Endothelial cell of umbilical vein (primary cell): ENCODE results near the gene CPA2.

Experiments
- EZH2 ChIP-seq: IDR thresholded peaks from 2 replicates; pipeline ENCODE4 v1.6.1; 2012; ENCODE audit warnings: borderline replicate concordance, low read depth, mild to moderate bottlenecking, moderate library complexity, low read length, inconsistent platforms; ENCODE audit not compliant: severe bottlenecking
- GATA2 ChIP-seq: IDR thresholded peaks from 2 replicates; pipeline ENCODE4 v1.7.0; 2011; ENCODE audit warnings: low read depth, mild to moderate bottlenecking, moderate library complexity, mixed read lengths, low read length; ENCODE audit not compliant: insufficient read length, insufficient read depth
- POLR2A ChIP-seq: IDR thresholded peaks from 2 replicates; pipeline ENCODE4 v1.6.1; 2012; ENCODE audit warnings: low read depth, mild to moderate bottlenecking, control low read depth, low read length
- POLR2AphosphoS5 ChIP-seq: IDR thresholded peaks from 2 replicates; pipeline ENCODE4 v1.6.1; 2012; ENCODE audit warnings: low read depth, mild to moderate bottlenecking, control low read depth, low read length, moderate library complexity; ENCODE audit not compliant: insufficient read depth
- TF ChIP-seq, protein P1 (sequence below), 2 donors: IDR thresholded peaks; 1 replicate in 1 of 2; 2 replicates in 1 of 2; pipeline ENCODE4 v1.5.1; 2011; ENCODE audit warnings: low read length in 2 of 2, mild to moderate bottlenecking in 2 of 2, moderate library complexity in 2 of 2, control low read depth in 1 of 2, inconsistent platforms in 1 of 2, low read depth in 1 of 2; ENCODE audit not compliant: insufficient read depth in 1 of 2; ENCODE audit errors: extremely low read depth in 1 of 2
- TF ChIP-seq, protein P2 (sequence below): IDR thresholded peaks from 2 replicates; pipeline ENCODE4 v1.6.1; 2011; ENCODE audit not compliant: insufficient read depth, insufficient read length

GRCh38 chr7:130338233-130338632 lies 71.6 kb downstream of the CPA2 start:
- no peak for TF ChIP-seq GATA2
- TF ChIP-seq, protein P1, sequence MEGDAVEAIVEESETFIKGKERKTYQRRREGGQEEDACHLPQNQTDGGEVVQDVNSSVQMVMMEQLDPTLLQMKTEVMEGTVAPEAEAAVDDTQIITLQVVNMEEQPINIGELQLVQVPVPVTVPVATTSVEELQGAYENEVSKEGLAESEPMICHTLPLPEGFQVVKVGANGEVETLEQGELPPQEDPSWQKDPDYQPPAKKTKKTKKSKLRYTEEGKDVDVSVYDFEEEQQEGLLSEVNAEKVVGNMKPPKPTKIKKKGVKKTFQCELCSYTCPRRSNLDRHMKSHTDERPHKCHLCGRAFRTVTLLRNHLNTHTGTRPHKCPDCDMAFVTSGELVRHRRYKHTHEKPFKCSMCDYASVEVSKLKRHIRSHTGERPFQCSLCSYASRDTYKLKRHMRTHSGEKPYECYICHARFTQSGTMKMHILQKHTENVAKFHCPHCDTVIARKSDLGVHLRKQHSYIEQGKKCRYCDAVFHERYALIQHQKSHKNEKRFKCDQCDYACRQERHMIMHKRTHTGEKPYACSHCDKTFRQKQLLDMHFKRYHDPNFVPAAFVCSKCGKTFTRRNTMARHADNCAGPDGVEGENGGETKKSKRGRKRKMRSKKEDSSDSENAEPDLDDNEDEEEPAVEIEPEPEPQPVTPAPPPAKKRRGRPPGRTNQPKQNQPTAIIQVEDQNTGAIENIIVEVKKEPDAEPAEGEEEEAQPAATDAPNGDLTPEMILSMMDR (IDR thresholded peaks at IDR 0.05; ENCODE audit: extremely low read depth in 1 of 2, insufficient read depth in 1 of 2, low read depth in 1 of 2, low read length in 2 of 2) = no peak
- TF ChIP-seq POLR2AphosphoS5 = no peak
- no peak for TF ChIP-seq POLR2A
- TF ChIP-seq EZH2 = no peak
- TF ChIP-seq, protein P2, sequence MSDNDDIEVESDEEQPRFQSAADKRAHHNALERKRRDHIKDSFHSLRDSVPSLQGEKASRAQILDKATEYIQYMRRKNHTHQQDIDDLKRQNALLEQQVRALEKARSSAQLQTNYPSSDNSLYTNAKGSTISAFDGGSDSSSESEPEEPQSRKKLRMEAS = no peak
